ENCODE data around the gene CRYL1. TPM values are rescaled to one million over a fixed set of nuclear protein-coding genes. Genes with fewer than 3 reads are reported as not detected.

CRYL1 gene
- polyA plus RNA-seq, 1 donor from 2014 or later: 10.6 TPM

DNA sequence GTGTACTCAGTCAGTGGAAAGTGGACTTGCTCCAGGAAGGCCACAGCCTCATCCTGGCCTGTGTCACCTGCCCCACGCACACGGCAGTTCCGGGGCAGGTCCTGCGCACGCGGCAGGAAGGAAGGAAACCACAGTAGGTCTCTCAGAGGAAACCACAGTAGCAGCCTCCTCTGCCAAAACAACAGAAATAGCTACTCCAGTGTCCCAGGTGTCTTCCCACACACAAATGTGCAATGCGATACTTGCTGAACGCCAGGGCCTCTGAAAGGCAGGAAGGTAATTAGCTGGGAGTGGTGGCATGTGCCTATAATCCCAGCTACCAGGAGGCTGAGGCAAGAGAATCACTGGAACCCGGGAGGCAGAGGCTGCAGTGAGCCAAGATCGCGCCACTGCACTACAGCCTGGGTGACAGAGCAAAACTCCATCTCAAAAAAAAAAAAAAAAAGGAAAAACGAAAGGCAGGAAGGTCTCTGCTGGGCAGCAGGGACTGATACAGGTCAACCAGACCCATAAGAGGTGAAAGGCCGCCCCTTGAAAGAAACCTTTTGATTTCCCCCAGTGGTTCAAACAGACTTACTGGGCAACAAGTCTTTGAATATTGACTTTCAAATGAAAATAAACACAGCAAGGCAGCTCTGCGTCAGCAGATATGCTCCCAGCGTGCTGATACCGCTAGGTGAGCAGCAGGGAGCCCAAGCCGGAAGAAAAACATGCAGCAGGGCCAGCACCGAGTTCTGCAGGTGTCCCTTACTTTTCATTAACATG, 49.5 kb downstream of the CRYL1 start:
- H3K36me3 ChIP-seq (ENCODE audit: insufficient read depth, low read length): no peaks in the 10 kb centered on the region
- no peak overlapping the region for H2AFZ ChIP-seq (ENCODE audit: low read depth, low read length)

DNA sequence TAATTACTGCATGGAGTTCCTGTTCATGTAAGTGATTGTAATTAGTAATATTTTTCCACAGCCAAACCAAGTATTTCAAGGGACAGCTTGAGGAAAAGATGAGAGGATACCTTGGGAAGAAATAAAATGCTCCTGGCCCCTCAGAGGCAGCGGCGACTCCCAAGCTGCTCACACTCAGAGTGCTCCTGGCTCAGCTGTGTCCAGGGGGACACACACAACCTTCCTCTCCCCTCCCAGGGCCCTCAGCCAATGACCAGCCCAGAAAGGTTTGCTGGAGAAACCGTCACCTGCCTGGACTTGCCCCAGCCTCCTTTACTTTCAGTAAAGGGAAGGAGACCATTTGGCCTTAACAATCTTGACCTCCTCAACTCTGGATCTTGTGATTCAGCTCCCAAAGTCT, 51.1 kb downstream of the CRYL1 start:
- H3K4me3 ChIP-seq (ENCODE audit: low read length): no peak overlapping the region
- no peaks in the 10 kb centered on the region for H3F3A ChIP-seq (ENCODE audit: insufficient read depth, low read length, poor library complexity, severe bottlenecking)
- H3K79me2 ChIP-seq (replicated peaks; ENCODE audit: insufficient read depth, low read length): no peaks in the 10 kb centered on the region
- no peaks in the 10 kb centered on the region for H3K9me3 ChIP-seq (ENCODE audit: low read length)
- no peak overlapping the region for H3K4me2 ChIP-seq (ENCODE audit: low read length)
- H3K27me3 ChIP-seq (ENCODE audit: insufficient read depth, low read depth, low read length): no peaks in the 10 kb centered on the region
- no peaks in the 10 kb centered on the region for H4K20me1 ChIP-seq (ENCODE audit: insufficient read depth)
- H3K27ac ChIP-seq (ENCODE audit: low read length): no peak overlapping the region
- TF ChIP-seq, protein P1, sequence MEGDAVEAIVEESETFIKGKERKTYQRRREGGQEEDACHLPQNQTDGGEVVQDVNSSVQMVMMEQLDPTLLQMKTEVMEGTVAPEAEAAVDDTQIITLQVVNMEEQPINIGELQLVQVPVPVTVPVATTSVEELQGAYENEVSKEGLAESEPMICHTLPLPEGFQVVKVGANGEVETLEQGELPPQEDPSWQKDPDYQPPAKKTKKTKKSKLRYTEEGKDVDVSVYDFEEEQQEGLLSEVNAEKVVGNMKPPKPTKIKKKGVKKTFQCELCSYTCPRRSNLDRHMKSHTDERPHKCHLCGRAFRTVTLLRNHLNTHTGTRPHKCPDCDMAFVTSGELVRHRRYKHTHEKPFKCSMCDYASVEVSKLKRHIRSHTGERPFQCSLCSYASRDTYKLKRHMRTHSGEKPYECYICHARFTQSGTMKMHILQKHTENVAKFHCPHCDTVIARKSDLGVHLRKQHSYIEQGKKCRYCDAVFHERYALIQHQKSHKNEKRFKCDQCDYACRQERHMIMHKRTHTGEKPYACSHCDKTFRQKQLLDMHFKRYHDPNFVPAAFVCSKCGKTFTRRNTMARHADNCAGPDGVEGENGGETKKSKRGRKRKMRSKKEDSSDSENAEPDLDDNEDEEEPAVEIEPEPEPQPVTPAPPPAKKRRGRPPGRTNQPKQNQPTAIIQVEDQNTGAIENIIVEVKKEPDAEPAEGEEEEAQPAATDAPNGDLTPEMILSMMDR (IDR thresholded peaks at IDR 0.05; ENCODE audit: poor library complexity, severe bottlenecking): no peak
- TF ChIP-seq SMC3 (conservative IDR thresholded peaks at IDR 0.05; ENCODE audit: poor library complexity): no peak
- no peak for TF ChIP-seq POLR2AphosphoS5 (IDR thresholded peaks at IDR 0.05)
- TF ChIP-seq, protein P2, sequence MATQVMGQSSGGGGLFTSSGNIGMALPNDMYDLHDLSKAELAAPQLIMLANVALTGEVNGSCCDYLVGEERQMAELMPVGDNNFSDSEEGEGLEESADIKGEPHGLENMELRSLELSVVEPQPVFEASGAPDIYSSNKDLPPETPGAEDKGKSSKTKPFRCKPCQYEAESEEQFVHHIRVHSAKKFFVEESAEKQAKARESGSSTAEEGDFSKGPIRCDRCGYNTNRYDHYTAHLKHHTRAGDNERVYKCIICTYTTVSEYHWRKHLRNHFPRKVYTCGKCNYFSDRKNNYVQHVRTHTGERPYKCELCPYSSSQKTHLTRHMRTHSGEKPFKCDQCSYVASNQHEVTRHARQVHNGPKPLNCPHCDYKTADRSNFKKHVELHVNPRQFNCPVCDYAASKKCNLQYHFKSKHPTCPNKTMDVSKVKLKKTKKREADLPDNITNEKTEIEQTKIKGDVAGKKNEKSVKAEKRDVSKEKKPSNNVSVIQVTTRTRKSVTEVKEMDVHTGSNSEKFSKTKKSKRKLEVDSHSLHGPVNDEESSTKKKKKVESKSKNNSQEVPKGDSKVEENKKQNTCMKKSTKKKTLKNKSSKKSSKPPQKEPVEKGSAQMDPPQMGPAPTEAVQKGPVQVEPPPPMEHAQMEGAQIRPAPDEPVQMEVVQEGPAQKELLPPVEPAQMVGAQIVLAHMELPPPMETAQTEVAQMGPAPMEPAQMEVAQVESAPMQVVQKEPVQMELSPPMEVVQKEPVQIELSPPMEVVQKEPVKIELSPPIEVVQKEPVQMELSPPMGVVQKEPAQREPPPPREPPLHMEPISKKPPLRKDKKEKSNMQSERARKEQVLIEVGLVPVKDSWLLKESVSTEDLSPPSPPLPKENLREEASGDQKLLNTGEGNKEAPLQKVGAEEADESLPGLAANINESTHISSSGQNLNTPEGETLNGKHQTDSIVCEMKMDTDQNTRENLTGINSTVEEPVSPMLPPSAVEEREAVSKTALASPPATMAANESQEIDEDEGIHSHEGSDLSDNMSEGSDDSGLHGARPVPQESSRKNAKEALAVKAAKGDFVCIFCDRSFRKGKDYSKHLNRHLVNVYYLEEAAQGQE (IDR thresholded peaks at IDR 0.05; ENCODE audit: borderline replicate concordance): no peak
- no peak for TF ChIP-seq TAF1 (IDR thresholded peaks at IDR 0.05; ENCODE audit: low read depth)
- TF ChIP-seq EZH2 (IDR thresholded peaks at IDR 0.05; ENCODE audit: borderline replicate concordance, insufficient read depth, low read length, poor library complexity, severe bottlenecking): no peak
- TF ChIP-seq EP300 (conservative IDR thresholded peaks at IDR 0.05; ENCODE audit: poor library complexity, severe bottlenecking): no peak
- no peaks in the 10 kb centered on the region for H3K36me3 ChIP-seq (ENCODE audit: insufficient read depth, low read length)
- no peak overlapping the region for H2AFZ ChIP-seq (ENCODE audit: low read depth, low read length)
- no peaks in the 10 kb centered on the region for H3K9me2 ChIP-seq (ENCODE audit: insufficient read depth, low read length)
- H3K9ac ChIP-seq (ENCODE audit: low read length): no peak overlapping the region

More for the DNA sequence above, 49.5 kb downstream of the CRYL1 start:
- H3K9ac ChIP-seq (ENCODE audit: low read length): no peak overlapping the region
- H3K27ac ChIP-seq (ENCODE audit: low read length): no peak overlapping the region
- no peaks in the 10 kb centered on the region for H3K79me2 ChIP-seq (replicated peaks; ENCODE audit: insufficient read depth, low read length)
- H3K9me2 ChIP-seq (ENCODE audit: insufficient read depth, low read length): no peaks in the 10 kb centered on the region
- H3K27me3 ChIP-seq (ENCODE audit: insufficient read depth, low read depth, low read length): no peaks in the 10 kb centered on the region
- TF ChIP-seq TAF1 (IDR thresholded peaks at IDR 0.05; ENCODE audit: low read depth) (no peak), RAD21 (conservative IDR thresholded peaks at IDR 0.05) (no peak), SMC3 (conservative IDR thresholded peaks at IDR 0.05; ENCODE audit: poor library complexity) (no peak), EZH2 (IDR thresholded peaks at IDR 0.05; ENCODE audit: borderline replicate concordance, insufficient read depth, low read length, poor library complexity, severe bottlenecking) (no peak)
- H3K9me3 ChIP-seq (ENCODE audit: low read length): no peaks in the 10 kb centered on the region
- H3K4me2 ChIP-seq (ENCODE audit: low read length): no peak overlapping the region
- H3K4me3 ChIP-seq (ENCODE audit: low read length): no peak overlapping the region
- no peaks in the 10 kb centered on the region for H3F3A ChIP-seq (ENCODE audit: insufficient read depth, low read length, poor library complexity, severe bottlenecking)
- no peaks in the 10 kb centered on the region for H4K20me1 ChIP-seq (ENCODE audit: insufficient read depth)

All from neural cell (in vitro differentiated cells).